ENCODE results near the gene TRABD.

Gene TRABD

DNA sequence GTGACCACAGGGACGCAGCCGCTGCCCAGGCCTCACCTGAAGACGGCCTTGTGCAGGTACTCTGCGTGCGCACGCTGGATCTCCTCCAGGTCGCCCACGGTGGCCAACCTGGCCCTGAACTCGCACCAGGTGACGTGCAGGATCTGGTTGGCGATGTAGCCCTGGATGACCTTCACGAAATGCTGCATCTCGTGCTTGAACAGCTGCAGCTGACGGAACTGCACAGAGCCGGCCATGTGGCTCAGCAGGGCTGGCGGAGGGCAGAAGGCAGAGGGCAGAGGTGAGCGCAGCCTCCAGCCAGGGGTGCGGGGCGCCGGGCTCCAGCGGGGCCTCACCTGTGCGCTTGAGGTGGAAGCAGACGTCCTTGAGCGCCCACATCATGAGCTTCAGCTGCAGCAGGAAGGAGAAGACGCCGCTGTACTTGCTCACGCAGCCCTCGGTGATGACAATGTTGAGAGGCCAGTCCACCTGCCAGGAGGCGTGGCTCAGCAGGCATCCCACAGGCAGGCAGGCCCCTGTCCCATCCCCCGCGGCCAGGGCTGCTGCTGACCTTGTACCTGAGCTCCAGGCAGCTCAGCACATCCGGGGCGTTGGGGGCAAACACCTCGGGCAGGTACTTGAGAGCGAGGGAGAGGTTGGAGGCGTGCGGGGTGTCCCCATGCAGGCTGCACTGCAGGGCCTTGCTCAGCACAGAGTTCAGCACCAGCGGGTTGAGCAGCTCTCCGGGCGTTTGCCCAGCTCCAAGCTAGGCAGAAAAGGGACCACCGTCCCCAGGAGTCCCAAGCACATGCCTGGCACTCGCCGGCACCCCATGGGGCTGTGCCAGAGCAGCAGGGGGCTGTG is 32.7 kb downstream of the TRABD start:
- no peaks in the 10 kb centered on the region for H4K20me1 ChIP-seq (ENCODE audit: insufficient read depth, low read length, poor library complexity, severe bottlenecking)
- H3K27me3 ChIP-seq (ENCODE audit: insufficient read depth, low read length, poor library complexity, severe bottlenecking) = no peaks in the 10 kb centered on the region
- no peak overlapping the region for H3K4me3 ChIP-seq (ENCODE audit: low read length, poor library complexity, severe bottlenecking)
- H3K36me3 ChIP-seq (ENCODE audit: insufficient read depth, low read length) = peaks cover 72% of the 10 kb centered on the region; the same call in 1 of the 2 replicates
- no peaks in the 10 kb centered on the region for H3K4me1 ChIP-seq (ENCODE audit: insufficient read depth, low read length, poor library complexity, severe bottlenecking)
- no peaks in the 10 kb centered on the region for H3K9me2 ChIP-seq (replicated peaks; ENCODE audit: low read depth, low read length)
- TF ChIP-seq CTCF (conservative IDR thresholded peaks at IDR 0.05; ENCODE audit: low read length) = no peak
- no peak for TF ChIP-seq EZH2phosphoT487 (IDR thresholded peaks at IDR 0.05; ENCODE audit: borderline replicate concordance)
- no peak overlapping the region for H3K9ac ChIP-seq (ENCODE audit: low read depth, low read length, poor library complexity, severe bottlenecking)
- H3K4me2 ChIP-seq (ENCODE audit: low read depth, low read length, poor library complexity, severe bottlenecking) = no peak overlapping the region
- no peaks in the 10 kb centered on the region for H3K9me3 ChIP-seq (ENCODE audit: insufficient read depth, low read depth, low read length)
- no peaks in the 10 kb centered on the region for H3F3A ChIP-seq (ENCODE audit: low read depth)
- no peaks in the 10 kb centered on the region for H3K79me2 ChIP-seq (ENCODE audit: insufficient read depth, low read length)
- H2AFZ ChIP-seq (ENCODE audit: low read length) = no peak overlapping the region

DNA sequence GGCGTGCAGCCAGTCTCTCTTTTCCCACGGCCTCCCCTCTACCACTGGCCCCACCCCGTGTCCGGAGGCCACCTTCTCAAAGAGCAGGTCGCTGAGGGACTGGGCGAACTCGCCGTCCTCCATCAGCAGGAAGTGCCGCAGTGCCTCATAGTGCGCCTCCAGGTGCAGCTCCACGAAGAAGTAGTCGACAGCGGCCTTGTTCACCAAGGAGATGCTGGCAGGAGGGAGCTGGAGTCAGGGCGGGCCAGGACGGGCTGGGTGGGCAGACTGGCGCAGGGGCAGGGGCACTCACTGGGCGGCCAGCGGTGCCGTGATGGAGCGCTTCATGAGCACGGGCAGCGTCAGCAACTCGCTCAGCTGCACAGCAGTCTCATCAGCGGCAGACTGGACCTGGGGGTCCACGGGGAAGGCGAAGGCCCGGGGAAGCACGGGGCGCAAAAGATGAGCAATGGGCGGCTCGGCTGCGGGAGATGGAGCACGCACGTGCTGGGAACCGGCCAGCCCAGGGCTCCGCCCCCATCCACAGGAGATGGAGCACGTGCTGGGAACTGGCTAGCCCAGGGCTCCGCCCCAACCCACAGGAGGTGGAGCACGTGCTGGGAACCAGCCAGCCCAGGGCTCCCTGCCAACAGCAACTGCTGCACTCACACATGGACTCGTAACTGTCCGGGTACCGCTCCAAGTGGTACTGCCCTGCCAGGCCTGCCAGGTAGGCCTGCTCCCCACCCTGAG is 33.4 kb downstream of the TRABD start:
- Histone ChIP-seq H3K4me2 (ENCODE audit: low read depth, low read length, poor library complexity, severe bottlenecking) (no peak overlapping the region), H3K4me3 (ENCODE audit: low read length, poor library complexity, severe bottlenecking) (no peak overlapping the region), H3K9ac (ENCODE audit: low read depth, low read length, poor library complexity, severe bottlenecking) (no peak overlapping the region), H4K20me1 (ENCODE audit: insufficient read depth, low read length, poor library complexity, severe bottlenecking) (no peaks in the 10 kb centered on the region), H3K9me3 (ENCODE audit: insufficient read depth, low read depth, low read length) (no peaks in the 10 kb centered on the region), H3K36me3 (ENCODE audit: insufficient read depth, low read length) (peaks cover 75% of the 10 kb centered on the region; the same call in 1 of the 2 replicates), H3F3A (ENCODE audit: low read depth) (no peaks in the 10 kb centered on the region), H3K79me2 (ENCODE audit: insufficient read depth, low read length) (no peaks in the 10 kb centered on the region), H2AFZ (ENCODE audit: low read length) (no peak overlapping the region), H3K27me3 (ENCODE audit: insufficient read depth, low read length, poor library complexity, severe bottlenecking) (no peaks in the 10 kb centered on the region), H3K4me1 (ENCODE audit: insufficient read depth, low read length, poor library complexity, severe bottlenecking) (no peaks in the 10 kb centered on the region), H3K9me2 (replicated peaks; ENCODE audit: low read depth, low read length) (no peaks in the 10 kb centered on the region)
- TF ChIP-seq CTCF (conservative IDR thresholded peaks at IDR 0.05; ENCODE audit: low read length) (no peak), EZH2phosphoT487 (IDR thresholded peaks at IDR 0.05; ENCODE audit: borderline replicate concordance) (no peak)

GRCh38 chr22:50219800-50220602 is 34.3 kb downstream of the TRABD start:
- no peaks in the 10 kb centered on the region for H3F3A ChIP-seq (ENCODE audit: low read depth)
- no peak overlapping the region for H3K4me2 ChIP-seq (ENCODE audit: low read depth, low read length, poor library complexity, severe bottlenecking)
- H4K20me1 ChIP-seq (ENCODE audit: insufficient read depth, low read length, poor library complexity, severe bottlenecking) = no peaks in the 10 kb centered on the region
- no peaks in the 10 kb centered on the region for H3K27me3 ChIP-seq (ENCODE audit: insufficient read depth, low read length, poor library complexity, severe bottlenecking)
- H3K4me3 ChIP-seq (ENCODE audit: low read length, poor library complexity, severe bottlenecking) = no peak overlapping the region
- TF ChIP-seq EZH2phosphoT487 (IDR thresholded peaks at IDR 0.05; ENCODE audit: borderline replicate concordance) = no peak
- no peak for TF ChIP-seq CTCF (conservative IDR thresholded peaks at IDR 0.05; ENCODE audit: low read length)
- H3K9ac ChIP-seq (ENCODE audit: low read depth, low read length, poor library complexity, severe bottlenecking) = no peak overlapping the region
- H3K9me3 ChIP-seq (ENCODE audit: insufficient read depth, low read depth, low read length) = no peaks in the 10 kb centered on the region
- no peaks in the 10 kb centered on the region for H3K9me2 ChIP-seq (replicated peaks; ENCODE audit: low read depth, low read length)
- H3K36me3 ChIP-seq (ENCODE audit: insufficient read depth, low read length) = peaks cover 78% of the 10 kb centered on the region; the same call in 1 of the 2 replicates
- no peaks in the 10 kb centered on the region for H3K79me2 ChIP-seq (ENCODE audit: insufficient read depth, low read length)
- no peaks in the 10 kb centered on the region for H3K4me1 ChIP-seq (ENCODE audit: insufficient read depth, low read length, poor library complexity, severe bottlenecking)
- no peak overlapping the region for H2AFZ ChIP-seq (ENCODE audit: low read length)

Measured in Loucy (cell line).